HG03565 (cell line): Measurements from ENCODE around the gene SSR1.
"Not testable (repeated sequence)": the region's sequence is repeated elsewhere in the genome, so short reads cannot be mapped to it uniquely, and the experiment has no call there.

Experiments
- ATAC-seq: cut with Tn5 transposase; IDR thresholded peaks from one replicate; pipeline ENCODE4 v1.9.1; 2021; ENCODE audit warnings: mild to moderate bottlenecking, moderate library complexity; ENCODE audit not compliant: unreplicated experiment

The SSR1 gene

DNA sequence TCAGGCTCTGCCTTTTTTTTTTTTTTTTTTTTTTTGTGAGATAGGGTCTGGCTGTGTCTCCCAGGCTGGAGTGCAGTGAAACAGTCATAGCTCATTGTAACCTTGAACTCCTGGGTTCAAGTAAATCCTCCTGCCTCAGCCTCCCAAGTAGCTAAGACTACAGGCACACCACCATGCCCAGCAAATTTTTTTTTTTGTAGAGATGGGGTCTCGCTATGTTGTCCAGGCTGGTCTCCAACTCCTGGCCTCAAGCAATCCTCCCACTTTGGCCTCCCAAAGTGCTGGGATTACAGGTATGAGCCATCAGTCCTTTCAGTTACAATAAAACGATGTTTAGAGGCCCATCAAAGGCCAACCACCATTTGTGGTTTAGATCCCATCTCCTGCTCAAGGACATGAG is 6.4 kb upstream of the SSR1 start:
- not testable (repeated sequence) for ATAC-seq

DNA sequence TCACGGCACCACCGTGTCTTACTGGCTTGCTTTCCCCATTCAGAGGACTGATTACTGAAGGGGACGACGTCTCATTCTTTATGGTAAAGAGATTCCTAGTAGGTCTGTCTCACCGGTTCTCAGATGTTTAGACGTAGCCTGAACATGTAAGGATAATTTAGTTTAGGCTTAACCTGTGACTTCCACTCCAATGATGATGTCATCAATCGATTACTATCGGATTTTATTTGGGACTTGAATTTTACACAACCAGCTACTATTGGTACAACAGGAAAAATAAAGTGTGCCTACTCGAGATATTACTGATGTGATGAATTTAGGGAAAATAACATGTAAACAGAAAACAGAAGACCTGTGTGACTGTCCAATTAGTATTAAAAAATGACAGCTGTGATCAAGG is 4.5 kb upstream of the SSR1 start:
- no peak for ATAC-seq

DNA sequence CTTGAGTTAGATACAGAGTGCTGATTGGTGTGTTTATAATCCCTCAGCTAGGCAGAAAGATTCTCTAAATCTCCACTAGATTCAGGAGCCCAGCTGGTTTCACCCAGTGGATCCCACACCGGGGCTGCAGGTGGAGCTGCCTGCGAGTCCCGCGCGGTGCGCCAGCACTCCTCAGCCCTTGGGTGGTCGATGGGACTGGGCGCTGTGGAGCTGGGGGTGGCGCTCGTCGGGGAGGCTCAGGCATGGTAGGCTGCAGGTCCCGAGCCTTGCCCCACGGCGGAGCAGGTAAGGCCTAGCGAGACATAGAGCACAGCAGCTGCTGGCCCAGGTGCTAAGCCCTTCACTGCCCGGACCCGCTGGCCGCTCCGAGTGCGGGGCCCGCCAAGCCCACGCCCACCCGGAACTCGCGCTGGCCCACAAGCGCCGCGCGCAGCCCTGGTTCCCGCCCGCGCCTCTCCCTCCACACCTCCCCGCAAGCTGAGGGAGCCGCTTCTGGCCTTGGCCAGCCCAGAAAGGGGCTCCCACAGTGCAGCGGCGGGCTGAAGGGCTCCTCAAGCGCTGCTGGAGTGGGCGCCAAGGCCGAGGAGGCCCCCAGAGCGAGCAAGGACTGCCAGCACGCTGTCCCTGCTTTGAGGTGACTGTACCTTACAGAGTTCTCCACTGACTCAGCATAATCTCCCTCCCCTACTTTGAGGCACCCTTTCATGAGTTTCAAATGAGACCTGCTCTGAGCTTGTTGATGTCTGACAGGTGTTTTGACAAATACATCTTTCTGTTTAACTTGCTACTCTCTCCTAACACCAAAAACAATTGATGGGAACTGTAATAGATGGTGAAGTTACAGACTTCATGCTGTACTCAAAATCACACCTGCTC is 3.9 kb upstream of the SSR1 start:
- ATAC-seq = no peak

DNA sequence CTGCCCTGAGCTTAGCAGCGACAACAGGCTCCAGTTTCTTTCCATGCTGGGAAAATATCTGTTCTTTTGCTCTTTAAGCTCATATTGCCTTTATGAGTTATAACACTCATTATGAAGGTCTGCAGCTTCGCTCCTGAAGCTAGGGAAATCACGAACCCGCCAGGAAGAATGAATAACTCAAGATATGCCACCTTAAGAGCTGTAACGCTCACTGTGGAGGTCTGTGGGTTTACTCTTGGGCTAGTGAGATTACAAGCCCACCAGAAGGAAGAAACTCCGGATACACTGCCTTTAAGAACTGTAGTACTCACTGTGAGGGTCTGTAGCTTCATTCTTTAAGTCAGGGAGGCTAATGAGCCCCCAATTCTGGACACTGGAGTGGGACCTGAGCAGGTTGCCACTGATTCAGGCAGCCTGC is 3.0 kb upstream of the SSR1 start:
- no peak for ATAC-seq

DNA sequence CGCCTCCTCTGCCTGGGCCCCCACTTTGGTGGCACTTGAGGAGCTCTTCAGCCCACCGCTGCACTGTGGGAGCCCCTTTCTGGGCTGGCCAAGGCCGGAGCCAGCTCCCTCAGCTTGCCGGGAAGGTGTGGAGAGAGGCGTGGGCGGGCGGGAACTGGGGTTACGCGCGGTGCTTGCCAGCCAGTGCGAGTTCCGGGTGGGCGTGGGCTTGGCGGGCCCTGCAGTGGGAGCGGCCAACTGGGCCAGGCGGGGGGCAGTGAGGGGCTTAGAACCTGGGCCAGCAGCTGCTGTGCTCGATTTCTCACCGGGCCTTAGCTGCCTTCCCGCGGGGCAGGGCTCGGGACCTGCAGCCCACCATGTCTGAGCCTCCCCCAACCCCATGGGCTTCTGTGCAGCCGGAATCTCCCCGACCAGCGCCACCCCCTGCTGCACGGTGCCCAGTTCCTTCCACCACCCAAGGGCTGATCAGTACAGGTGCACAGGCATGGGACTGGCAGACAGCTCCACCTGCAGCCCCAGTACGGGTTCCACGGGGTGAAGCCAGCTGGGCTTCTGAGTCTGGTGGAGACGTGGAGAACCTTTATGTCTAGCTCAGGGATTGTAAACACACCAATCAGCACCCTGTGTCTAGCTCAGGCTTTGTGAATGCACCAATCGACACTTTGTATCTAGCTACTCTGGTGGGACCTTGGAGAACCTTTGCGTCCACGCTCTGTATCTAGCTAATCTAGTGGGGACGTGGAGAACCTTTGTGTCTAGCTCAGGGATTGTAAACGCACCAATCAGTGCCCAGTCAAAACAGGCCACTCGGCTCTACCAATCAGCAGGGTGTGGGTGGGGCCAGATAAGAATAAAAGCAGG is 2.3 kb upstream of the SSR1 start:
- ATAC-seq = not testable (repeated sequence)

DNA sequence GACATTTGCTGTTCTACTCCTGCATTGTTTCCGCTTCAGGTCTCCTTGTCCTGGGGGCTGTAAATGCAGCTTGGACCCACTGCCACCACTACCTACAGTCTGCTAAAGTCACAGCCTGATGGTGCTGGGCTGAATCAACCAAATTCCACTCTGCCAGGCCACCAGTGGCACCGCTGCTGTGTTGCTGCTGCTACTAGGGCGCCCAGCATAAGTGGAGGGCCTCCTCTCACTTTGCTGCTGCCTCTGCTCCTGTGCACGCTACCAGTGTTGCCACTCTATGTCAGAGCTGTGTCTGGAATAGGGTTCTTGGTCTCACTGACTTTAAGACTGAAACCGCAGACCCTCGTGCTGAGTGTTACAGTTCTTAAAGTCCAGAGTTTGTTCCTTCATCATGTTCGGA is 1.4 kb upstream of the SSR1 start:
- ATAC-seq = no peak

DNA sequence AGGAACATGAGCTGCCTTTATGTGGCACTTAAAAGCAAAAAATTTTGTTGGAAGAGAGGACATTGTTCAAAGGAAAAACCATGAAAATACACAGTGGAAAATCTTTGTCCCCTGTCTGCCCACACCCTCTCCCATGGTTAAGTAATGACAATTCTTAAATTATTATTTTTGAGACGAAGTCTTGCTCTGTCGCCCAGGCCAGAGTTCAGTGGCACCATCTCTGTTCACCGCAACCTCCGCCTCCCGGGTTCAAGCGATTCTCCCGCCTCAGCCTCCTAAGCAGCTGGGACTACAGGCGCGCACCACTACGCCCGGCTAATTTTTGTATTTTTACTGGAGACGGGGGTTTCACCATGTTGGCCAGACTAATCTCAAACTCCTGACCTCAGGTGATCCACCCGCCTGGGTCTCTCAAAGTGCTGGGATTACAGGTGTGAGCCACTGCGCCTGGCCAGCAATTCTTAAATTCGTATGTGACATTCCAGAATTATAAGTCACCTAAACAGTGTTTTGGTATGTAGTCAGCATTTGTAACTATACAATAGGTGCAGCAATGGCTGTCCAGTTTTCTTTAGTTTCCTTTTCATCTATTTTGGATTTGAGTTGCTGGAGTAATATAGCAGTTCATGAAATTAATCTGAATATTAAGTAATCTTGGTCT is 636 bp upstream of the SSR1 start:
- ATAC-seq = no peak

DNA sequence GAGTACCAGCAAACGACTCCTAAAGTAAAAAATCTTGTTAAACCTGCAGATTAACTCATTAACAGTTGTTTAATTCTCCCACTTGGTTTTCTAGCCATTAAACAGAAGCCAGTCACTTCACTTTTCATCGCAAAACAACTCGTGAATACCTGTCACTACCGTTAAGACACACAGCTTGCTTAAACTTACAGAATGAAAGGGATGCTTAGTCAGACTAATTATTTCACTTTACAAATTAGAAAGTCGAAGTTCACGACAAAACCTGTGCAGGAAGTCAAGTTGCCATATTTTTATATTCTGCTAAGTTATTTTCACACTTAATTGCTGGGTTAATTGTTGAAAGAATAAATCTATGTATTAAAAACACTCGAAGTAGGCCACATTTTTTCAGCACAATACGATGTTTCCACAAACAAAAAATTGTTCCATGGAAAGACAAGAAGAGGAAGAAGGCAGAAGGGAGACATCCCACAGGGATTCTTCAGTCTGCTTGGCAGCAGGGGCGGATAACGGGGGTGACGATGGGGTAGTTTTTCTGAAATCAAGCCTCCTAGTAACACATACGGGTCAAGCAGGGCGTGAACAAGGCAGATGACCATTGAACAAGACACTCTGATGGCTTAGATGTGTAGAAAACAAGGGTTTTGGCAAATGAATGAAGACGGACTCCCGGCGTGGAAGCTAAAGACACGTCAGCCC is 933 bp downstream of the SSR1 start:
- no peak for ATAC-seq

DNA sequence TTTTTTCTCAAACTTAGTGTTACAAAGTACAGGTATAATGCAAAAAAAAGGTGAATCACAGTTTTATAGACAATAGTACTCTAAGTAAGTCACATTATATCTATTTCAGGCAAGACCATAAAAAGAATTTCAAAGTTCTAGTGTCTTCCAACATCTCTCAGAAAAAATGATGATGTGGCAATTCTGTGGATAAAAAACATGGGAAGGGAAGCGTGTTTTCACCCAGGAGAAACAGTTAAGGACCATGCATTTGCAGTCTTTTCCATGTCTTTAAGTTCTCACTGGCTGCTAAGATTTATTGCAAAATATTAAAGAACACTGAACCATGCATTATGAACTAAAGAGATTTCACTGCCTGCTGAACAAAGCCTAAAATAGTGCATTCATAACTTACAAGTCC is 1.8 kb downstream of the SSR1 start:
- ATAC-seq = no peak

DNA sequence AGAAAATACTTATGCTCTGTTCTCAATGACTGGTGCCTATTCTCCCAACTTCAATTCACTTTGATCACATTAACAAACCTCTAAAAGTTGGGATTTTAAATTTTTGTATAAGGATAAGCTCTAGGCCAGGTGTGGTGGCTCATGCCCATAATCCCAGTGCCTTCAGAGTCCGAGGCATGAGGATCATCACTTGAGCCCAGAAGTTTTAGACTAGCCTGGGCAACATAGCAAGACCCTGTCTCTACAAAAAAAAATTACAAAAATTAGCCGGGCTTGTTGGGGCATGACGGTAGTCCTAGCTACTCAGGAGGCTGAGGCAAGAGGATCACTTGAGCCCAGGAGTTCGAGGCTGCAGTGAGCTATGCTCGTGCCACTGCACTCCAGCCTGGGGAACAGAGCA is 3.9 kb downstream of the SSR1 start:
- no peak for ATAC-seq

DNA sequence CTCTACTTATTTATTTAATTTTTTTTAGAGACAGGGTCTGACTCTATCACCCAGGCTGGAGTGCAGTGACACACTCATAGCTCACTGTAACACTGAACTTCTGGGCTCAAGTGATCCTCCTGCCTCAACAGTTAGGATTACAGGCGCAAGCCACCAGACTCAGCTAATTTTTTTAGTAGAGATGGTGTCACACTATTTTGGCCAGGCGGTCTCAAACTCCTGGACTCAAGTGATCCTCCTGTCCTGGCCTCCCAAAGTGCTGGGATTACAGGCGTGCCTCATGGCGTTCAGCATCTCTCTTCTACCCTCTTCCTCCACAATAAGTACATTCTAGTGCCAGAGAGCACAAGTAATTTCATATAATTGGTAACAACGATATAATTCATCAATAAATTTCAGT is 5.5 kb downstream of the SSR1 start:
- no peak for ATAC-seq

DNA sequence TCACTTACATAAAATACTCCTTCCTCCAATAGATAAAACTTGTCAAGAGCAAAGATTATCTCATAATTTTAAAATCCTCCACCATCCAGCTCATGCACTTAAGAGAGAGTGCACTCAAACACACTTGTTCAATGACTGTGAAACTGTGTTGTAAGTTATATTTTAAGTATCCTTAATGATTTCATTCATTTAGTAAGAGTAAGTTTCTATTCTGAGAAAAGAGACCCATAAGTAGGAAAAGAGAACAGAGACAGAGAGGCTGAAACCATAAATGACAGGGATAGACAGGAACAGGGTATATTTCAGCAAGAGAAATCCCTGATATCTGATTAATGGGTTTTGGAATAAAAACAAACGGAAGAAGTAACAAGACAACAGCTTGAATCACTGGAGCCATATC is 8.2 kb downstream of the SSR1 start:
- no peak for ATAC-seq

DNA sequence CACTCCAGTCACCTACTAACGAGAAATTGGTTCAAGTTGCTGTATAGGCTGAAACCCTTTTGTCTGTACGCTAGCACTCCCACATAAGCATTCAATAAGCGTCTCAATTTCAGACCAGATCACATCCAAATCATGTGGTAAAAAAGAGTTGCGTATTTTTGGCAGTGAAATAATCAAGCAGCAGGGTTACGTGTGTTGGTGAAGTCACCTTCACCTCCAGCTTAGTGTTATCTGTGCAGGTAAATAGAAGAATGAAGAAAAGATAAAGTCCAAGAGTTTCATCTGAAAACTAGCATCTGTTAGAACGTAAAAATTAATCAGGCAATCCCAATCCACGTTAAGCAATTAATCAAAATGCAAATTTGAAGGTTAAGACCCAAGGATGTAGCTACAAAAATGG is 11.3 kb downstream of the SSR1 start:
- ATAC-seq = no peak

DNA sequence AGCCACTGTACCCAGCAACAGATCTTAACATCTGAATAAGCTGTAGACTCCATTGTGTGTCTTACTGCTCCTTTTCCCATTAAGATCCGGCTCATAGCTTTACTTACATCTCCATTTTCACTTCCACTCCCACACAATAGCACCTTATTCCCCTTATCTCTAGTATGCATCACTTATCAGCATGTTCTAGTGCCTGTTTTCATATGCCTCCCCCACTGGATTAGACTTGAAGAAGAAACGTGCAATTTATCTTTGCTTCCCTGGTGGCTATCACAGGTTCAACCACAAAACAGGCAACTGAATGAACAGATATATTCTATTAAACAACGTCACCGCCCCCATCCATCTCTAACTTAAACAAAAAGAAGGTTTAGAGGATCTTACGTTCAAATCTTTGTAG is 12.1 kb downstream of the SSR1 start:
- ATAC-seq = no peak

DNA sequence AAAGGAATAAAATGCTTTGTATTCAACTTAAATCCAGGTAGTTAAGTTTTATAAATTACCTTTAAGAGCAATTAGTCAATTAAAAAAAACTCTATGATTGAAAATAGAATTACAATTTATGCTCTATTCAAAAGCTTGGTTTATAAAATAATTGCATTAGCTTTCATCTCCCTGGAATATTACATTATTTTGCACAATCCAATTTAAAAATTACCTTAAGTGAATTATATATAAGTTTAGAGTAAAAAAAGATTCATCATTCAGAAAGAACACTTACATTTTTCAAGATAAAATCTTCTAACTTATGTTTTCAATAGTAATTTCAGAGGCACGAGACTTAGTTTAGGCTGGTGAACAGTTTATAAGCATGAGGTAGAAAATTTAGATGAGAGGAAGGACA is 14.9 kb downstream of the SSR1 start:
- ATAC-seq = no peak

DNA sequence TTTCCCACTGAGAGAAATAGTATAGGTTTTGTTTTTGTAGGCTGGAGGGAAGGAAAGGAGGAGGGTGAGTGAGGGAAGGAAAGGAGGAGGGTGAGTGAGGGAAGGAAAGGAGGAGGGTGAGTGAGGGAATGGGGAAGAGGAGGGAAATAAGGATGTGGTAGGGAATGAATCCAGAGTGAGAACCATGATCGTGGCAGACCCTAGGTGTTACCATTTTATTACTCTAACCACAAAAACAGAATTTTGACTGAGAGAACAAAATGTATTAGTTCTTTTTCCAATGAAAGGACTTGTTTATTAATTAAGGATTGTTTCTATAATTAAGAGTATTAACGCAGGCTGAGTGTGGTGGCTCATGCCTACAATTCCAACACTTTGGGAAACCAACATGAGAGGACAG is 16.4 kb downstream of the SSR1 start:
- ATAC-seq = no peak

DNA sequence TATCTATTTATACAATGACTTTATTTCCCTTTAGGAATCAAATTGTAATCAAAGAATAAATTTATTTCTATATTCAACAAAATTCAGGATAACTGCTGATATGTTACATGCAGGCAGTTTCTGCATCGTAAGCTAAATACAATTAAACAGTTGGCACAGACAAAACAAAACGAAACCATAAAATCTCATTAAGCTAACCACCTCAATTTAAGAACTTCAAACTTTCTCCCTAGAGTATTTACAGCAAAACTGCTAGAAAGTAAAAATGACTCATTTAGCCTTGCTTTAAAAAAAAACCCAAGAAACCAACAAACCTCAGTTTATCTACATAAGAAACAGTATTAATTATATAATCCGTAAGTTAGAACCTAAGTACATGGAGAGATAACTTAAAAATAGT is 17.1 kb downstream of the SSR1 start:
- no peak for ATAC-seq

DNA sequence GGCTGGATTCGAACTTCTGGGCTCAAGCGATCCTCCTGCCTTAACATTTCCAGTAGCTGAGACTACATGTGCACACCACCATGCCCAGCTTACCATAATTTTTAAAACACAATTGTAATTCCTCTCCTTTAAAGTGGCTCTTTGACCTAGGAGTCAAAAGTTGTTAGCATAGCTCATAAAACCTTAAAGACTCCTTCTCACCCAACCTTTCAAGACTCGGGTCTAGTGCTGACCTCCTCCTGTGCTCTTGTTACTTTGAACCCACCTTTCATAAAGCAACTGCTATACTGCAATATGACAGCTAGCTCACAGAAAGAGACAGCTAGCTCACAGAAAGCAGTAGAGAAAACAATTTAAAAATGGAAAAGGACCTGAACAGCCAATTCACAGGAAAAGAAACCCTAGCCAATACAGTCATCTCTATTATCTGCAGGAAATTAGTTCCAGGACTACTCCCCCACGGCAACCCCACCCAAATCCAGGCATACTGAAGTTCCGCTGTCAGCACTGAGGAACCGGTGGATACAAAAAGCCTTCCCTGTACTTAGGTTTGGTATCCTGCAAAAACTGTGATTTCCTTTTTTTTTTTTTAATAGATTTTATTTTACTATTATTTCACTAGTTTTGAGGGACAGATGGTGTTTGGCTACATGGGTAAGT is 20.3 kb downstream of the SSR1 start:
- ATAC-seq = no peak

DNA sequence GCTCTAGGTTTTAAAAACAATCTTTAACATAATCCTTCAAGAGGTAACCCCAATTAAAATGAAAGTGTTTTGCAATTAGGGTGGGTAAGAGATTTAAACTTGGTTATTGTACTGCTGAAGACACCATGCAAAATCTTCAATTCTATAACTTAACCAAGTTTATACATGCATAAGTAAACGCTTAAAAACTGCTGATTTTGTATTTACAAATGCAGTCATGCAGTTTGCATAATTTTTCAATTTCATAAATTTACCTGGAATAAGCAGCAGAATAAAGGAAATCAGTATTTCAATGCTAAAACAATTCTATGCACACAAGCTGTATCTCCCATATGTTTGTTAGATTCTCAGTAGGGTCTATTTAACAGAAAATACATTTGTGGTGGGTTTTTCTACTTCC is 22.9 kb downstream of the SSR1 start:
- no peak for ATAC-seq

DNA sequence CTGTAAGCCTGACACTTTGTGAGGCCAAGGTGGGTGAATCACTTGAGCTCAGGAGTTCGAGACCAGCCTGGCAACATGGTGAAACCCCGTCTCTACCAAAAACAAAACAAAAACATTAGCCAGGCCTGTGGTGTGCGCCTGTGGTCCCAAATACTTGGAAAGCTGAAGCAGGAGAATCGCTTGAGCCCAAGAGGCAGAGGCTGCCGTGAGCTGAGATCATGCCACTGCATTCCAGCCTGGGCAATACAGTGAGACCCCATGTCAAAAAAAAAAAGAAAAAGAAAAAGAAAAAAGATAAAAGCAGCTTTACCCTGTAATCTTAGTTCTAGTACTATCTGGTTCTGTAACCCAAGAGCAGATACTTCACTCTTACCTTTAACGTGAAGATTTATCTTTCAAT is 27.6 kb downstream of the SSR1 start:
- ATAC-seq = no peak

DNA sequence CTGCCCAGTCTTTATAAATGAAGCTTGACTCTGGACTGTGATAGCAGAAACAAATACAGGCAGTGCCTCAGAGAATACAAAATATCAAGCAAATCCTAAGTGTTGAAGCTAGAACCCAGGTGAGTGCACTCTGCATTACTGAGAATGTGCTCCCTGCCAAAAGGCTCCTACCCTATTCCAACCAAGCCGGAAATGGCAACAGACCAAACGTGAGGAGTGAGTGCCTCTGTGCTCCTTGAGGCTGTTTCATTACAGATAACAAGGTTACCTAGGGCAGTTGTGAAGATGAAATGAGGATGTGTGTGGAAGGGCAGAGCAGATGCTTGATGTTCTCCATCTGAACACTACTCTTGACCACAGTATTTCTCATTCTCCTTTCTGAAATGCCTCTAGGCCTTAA is 29.3 kb downstream of the SSR1 start:
- ATAC-seq = no peak
